CD14-positive monocyte (primary cell): ENCODE data around the gene SLC24A4. TPM values are rescaled to one million over a fixed set of nuclear protein-coding genes. Genes with fewer than 3 reads are reported as not detected.
A peak's percentile ranks its signal among the peaks of the same experiment; 100 is the strongest.

ENCODE experiments used
- DNase-seq, 3 donors: peaks; one replicate each; pipeline ENCODE4 v3.0.0-alpha.2; 2011 to 2022
- H2AFZ ChIP-seq: 2 replicates; pipeline ENCODE4 v1.6.0; 2012; ENCODE audit warnings: mild to moderate bottlenecking, low read depth, low read length, inconsistent platforms; ENCODE audit not compliant: insufficient read depth, poor library complexity, severe bottlenecking
- H3K27ac ChIP-seq, 2 donors: 1 replicate in 1 of 2; 2 replicates in 1 of 2; pipeline ENCODE4 v1.5.1; 2012 to 2013; ENCODE audit warnings: low read length in 2 of 2, control low read depth in 1 of 2, inconsistent platforms in 1 of 2, low read depth in 1 of 2, mild to moderate bottlenecking in 1 of 2
- H3K27me3 ChIP-seq, 2 donors: one replicate each; pipeline versions ENCODE4 v1.6.0 to v1.6.1; 2011 to 2013; ENCODE audit warnings: low read length in 2 of 2; ENCODE audit not compliant: control insufficient read depth in 2 of 2, insufficient read depth in 2 of 2
- H3K36me3 ChIP-seq, 2 donors: replicated peaks in 1 of 2; 1 replicate in 1 of 2; 2 replicates in 1 of 2; pipeline versions ENCODE4 v1.5.1 to v1.6.1; 2012 to 2013; ENCODE audit warnings: low read length in 2 of 2, control low read depth in 1 of 2, inconsistent platforms in 1 of 2, mild to moderate bottlenecking in 1 of 2; ENCODE audit not compliant: insufficient read depth in 2 of 2, control insufficient read depth in 1 of 2
- H3K4me1 ChIP-seq, 2 donors: 1 replicate in 1 of 2; 2 replicates in 1 of 2; pipeline versions ENCODE4 v1.5.1 to v1.6.1; 2012 to 2013; ENCODE audit warnings: low read length in 2 of 2, control low read depth in 1 of 2, inconsistent platforms in 1 of 2, mild to moderate bottlenecking in 1 of 2, moderate library complexity in 1 of 2; ENCODE audit not compliant: insufficient read depth in 2 of 2, control insufficient read depth in 1 of 2
- H3K4me2 ChIP-seq: replicated peaks from 2 replicates; pipeline ENCODE3; 2012; ENCODE audit warnings: low read length, moderate library complexity, mild to moderate bottlenecking; ENCODE audit not compliant: poor library complexity, severe bottlenecking; ENCODE audit errors: extremely low read depth
- H3K4me3 ChIP-seq, 3 experiments: fragments of 200-600 bp in 1 of 3; sonication (generic) in 1 of 3; replicated peaks in 1 of 3; 1 replicate in 2 of 3; 2 replicates in 1 of 3; pipeline ENCODE4 v1.5.1; 2011 to 2013; ENCODE audit warnings: low read length in 3 of 3, mild to moderate bottlenecking in 3 of 3, control low read depth in 2 of 3, low read depth in 2 of 3, inconsistent platforms in 1 of 3, moderate library complexity in 1 of 3
- H3K79me2 ChIP-seq: 2 replicates; pipeline ENCODE4 v1.6.0; 2012; ENCODE audit warnings: mild to moderate bottlenecking, control low read depth, inconsistent platforms, low read length, moderate library complexity; ENCODE audit not compliant: insufficient read depth
- H3K9ac ChIP-seq: 2 replicates; pipeline ENCODE4 v1.6.0; 2017; ENCODE audit warnings: low read length, mild to moderate bottlenecking; ENCODE audit not compliant: insufficient read depth, poor library complexity, severe bottlenecking
- H3K9me3 ChIP-seq, 2 donors: replicated peaks in 1 of 2; 1 replicate in 1 of 2; 2 replicates in 1 of 2; pipeline versions ENCODE4 v1.5.1 to v1.6.1; 2012 to 2013; ENCODE audit warnings: low read length in 2 of 2, control low read depth in 1 of 2; ENCODE audit not compliant: control insufficient read depth in 1 of 2, insufficient read depth in 1 of 2
- H4K20me1 ChIP-seq: 2 replicates; pipeline ENCODE4 v1.6.0; 2012; ENCODE audit warnings: mild to moderate bottlenecking, low read length, control low read depth, moderate library complexity; ENCODE audit not compliant: insufficient read depth
- H3K27ac Mint-ChIP-seq, 7 donors: one replicate each; pipeline ENCODE4 v1.8.0; 2020; ENCODE audit warnings: mild to moderate bottlenecking in 7 of 7, mixed read lengths in 7 of 7, moderate library complexity in 6 of 7, inconsistent platforms in 2 of 7
- H3K27me3 Mint-ChIP-seq, 3 donors: one replicate each; pipeline ENCODE4 v1.8.0; 2021 to 2022; ENCODE audit warnings: low read depth in 3 of 3, mild to moderate bottlenecking in 3 of 3, mixed read lengths in 3 of 3, moderate library complexity in 3 of 3, inconsistent platforms in 1 of 3
- H3K36me3 Mint-ChIP-seq, 2 donors: one replicate each; pipeline ENCODE4 v1.8.0; 2020; ENCODE audit warnings: mixed read lengths in 2 of 2, inconsistent platforms in 1 of 2, mild to moderate bottlenecking in 1 of 2
- H3K4me1 Mint-ChIP-seq: one replicate; pipeline ENCODE4 v1.8.0; 2020; ENCODE audit warnings: mild to moderate bottlenecking, mixed read lengths
- H3K4me3 Mint-ChIP-seq, 2 donors: one replicate each; pipeline ENCODE4 v1.8.0; 2020; ENCODE audit warnings: mild to moderate bottlenecking in 2 of 2, mixed read lengths in 2 of 2, moderate library complexity in 1 of 2
- H3K9me3 Mint-ChIP-seq, 7 donors: one replicate each; pipeline ENCODE4 v1.8.0; 2020 to 2022; ENCODE audit warnings: mixed read lengths in 7 of 7, mild to moderate bottlenecking in 6 of 7, moderate library complexity in 6 of 7, inconsistent platforms in 2 of 7
- CTCF ChIP-seq: fragments of 200-600 bp; IDR thresholded peaks from one replicate; pipeline ENCODE4 v1.8.0; 2022; ENCODE audit warnings: antibody characterized with exemption, mild to moderate bottlenecking
- WGBS: methylation state at CpG from one replicate; pipeline ENCODE4 v1.1.5; 2013; ENCODE audit warnings: missing lambda C conversion rate; ENCODE audit not compliant: insufficient coverage; 5-methylcytosine and 5-hydroxymethylcytosine counted together
- intact Hi-C, 2 donors: fragments of 100-400 bp; cut with micrococcal nuclease; formaldehyde crosslinking; loops; one replicate each; pipeline versions ENCODE4 v1.15.0 to v1.15.1; 2023
- polyA plus RNA-seq, 3 donors: library from polyadenylated mRNA; depleted of rRNA in 1 of 3; unstranded in 2 of 3; stranded (reverse) in 1 of 3; fragments of 300-500 nt in 2 of 3; fragments of >200 nt in 1 of 3; fragmentation: Illumina TruSeq in 2 of 3; gene quantifications; 1 replicate in 2 of 3; 2 replicates in 1 of 3; pipeline ENCODE4 v1.2.3, GENCODE V29; 2012 to 2021

Gene SLC24A4
- polyA plus RNA-seq, 3 donors, result 20.0 to 41.9 (median 26.5) TPM

GRCh38 chr14:92441751-92442504 lies 119.0 kb downstream of the SLC24A4 start:
- DNase-seq, result no peak
- Histone ChIP-seq H3K27ac (peak overlapping the region in 1 of 2 donors; percentile 27), H3K27me3 (no peaks in the 10 kb centered on the region), H3K4me1 (peaks cover 30 to 39% of the 10 kb centered on the region in 2 donors), H3K4me2 (no peak overlapping the region), H3K36me3 (peaks cover 0 to 6% of the 10 kb centered on the region in 2 donors), H3K79me2 (no peaks in the 10 kb centered on the region), H4K20me1 (no peaks in the 10 kb centered on the region), H3K9me3 (no peaks in the 10 kb centered on the region), H3K4me3 (no peak overlapping the region), H2AFZ (no peak overlapping the region), H3K9ac (no peak overlapping the region)
- intact Hi-C loops, result no loop called here
- Mint-ChIP-seq H3K27ac (peak overlapping the region in 2 of 7 donors; percentile 27 to 46), H3K36me3 (peaks cover 28 to 48% of the 10 kb centered on the region in 2 donors), H3K4me1 (peaks cover 40% of the 10 kb centered on the region), H3K4me3 (no peak overlapping the region), H3K27me3 (peaks cover 0 to 7% (median 2%) of the 10 kb centered on the region in 3 donors), H3K9me3 (peaks cover 0 to 4% (median 0%) of the 10 kb centered on the region in 7 donors)
- 82% methylated on average over 7 of the region's 10 CpGs for WGBS
- TF ChIP-seq CTCF, result no peak

- Mint-ChIP-seq H3K36me3 (peaks cover 40 to 52% of the 10 kb centered on the region in 2 donors), H3K27me3 (peaks cover 2 to 5% (median 2%) of the 10 kb centered on the region in 3 donors), H3K9me3 (peaks cover 0 to 4% (median 0%) of the 10 kb centered on the region in 7 donors), H3K27ac (no peak overlapping the region), H3K4me1 (peaks cover 42% of the 10 kb centered on the region), H3K4me3 (no peak overlapping the region)
- Histone ChIP-seq H3K27me3 (no peaks in the 10 kb centered on the region), H3K36me3 (peaks cover 0 to 12% of the 10 kb centered on the region in 2 donors), H3K4me2 (no peak overlapping the region), H3K27ac (no peak overlapping the region), H2AFZ (no peak overlapping the region), H3K4me3 (no peak overlapping the region), H3K9ac (no peak overlapping the region), H3K4me1 (peaks cover 30 to 39% of the 10 kb centered on the region in 2 donors), H3K9me3 (no peaks in the 10 kb centered on the region), H3K79me2 (no peaks in the 10 kb centered on the region), H4K20me1 (no peaks in the 10 kb centered on the region)
- 97% methylated on average over 14 of the region's 14 CpGs for WGBS
- DNase-seq, result no peak
- intact Hi-C loops, result no loop called here
- TF ChIP-seq CTCF, result no peak
These were observed 120.2 kb downstream of the SLC24A4 start for GRCh38 chr14:92443167-92443566.
